CD4-positive, alpha-beta T cell treated with Interferon alpha-2 for 1 hour (primary cell): ENCODE measurements around the gene MAB21L2.

ENCODE experiments used
- DNase-seq, 2 donors: peaks; one replicate each; pipeline ENCODE4 v3.0.0-alpha.2; 2020 to 2022

The MAB21L2 gene

GRCh38 chr4:150577796-150578195 is 4.2 kb upstream of the MAB21L2 start:
- DNase-seq = no peak

DNA sequence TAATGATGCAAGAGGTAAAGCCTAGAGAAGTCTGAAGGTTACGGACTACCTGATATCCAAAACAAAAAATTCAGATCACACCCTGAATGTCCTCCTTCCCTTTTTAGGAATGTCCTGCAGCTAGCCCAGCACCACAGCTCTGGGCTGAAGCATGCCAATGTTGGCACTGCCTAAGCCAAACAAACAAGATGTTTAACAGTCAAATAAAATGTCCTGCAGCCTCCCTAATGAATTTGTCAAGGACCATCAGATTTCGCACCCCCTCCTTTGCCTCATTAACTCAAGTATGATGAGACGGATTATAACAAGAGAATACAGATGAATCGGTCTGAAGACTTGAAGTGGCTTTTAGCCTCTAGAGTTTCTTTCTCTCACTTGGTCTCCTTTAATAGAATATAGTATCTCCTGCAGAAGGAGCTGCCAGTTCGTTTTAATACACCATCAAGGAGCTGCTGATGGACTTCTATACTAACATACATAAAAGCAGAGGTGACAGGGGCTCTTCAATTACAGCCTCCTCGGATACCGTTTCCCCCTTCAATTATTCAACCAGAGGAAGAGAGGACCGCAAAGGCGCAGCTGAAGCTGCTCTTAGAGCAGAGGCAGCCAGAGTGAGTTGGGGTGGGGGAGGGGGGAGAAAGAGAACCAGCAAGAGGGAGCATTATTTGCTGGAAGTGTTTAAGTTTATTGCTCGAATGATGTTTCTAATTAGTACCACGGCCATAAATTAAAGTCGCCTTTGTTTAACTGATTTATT is 3.0 kb upstream of the MAB21L2 start:
- no peak for DNase-seq

GRCh38 chr4:150579551-150580234 is 2.3 kb upstream of the MAB21L2 start:
- DNase-seq = no peak

DNA sequence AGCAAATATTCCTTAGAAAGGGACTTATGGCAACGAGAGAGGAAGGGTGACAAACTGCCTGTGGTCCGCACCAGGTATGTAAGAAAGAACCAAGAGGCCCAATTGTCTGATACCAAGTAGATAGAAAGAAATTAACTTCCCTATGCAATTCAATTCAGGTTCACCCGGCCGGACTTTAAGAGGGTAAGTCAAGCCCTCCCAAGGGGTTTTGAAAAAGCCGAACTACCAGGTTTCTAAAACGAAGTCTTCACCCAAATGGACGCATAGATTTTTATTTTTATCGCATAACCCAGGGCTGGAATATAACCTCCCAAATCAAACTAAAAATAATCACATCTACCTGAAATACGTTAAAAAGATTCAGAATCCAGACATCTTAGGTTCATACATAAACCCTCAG is 1.6 kb upstream of the MAB21L2 start:
- no peak for DNase-seq

GRCh38 chr4:150581056-150581605 is 820 bp upstream of the MAB21L2 start:
- DNase-seq = no peak

DNA sequence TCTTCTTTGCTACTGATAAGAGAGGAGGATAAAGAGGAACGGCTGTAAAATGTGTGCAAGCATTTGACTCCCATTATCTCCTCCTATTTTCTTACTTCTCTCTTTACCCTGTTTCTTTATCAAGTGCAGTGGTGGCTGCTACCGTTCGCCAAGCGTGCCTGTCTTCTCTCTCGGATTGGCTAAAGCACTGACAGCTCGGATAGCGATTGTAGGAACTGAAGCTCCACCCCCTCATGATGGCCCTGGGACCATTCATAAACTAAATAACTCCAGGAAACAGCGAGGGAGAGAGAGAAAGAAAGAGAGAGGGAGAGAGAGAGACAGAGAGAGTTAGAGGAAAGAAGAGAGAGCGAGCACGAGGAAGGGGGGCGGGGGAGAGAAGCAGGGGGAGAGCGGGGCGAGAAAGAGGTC is 305 bp upstream of the MAB21L2 start:
- no peak for DNase-seq

- DNase-seq = no peak
Observed at GRCh38 chr4:150582873-150583286, 929 bp downstream of the MAB21L2 start.

DNA sequence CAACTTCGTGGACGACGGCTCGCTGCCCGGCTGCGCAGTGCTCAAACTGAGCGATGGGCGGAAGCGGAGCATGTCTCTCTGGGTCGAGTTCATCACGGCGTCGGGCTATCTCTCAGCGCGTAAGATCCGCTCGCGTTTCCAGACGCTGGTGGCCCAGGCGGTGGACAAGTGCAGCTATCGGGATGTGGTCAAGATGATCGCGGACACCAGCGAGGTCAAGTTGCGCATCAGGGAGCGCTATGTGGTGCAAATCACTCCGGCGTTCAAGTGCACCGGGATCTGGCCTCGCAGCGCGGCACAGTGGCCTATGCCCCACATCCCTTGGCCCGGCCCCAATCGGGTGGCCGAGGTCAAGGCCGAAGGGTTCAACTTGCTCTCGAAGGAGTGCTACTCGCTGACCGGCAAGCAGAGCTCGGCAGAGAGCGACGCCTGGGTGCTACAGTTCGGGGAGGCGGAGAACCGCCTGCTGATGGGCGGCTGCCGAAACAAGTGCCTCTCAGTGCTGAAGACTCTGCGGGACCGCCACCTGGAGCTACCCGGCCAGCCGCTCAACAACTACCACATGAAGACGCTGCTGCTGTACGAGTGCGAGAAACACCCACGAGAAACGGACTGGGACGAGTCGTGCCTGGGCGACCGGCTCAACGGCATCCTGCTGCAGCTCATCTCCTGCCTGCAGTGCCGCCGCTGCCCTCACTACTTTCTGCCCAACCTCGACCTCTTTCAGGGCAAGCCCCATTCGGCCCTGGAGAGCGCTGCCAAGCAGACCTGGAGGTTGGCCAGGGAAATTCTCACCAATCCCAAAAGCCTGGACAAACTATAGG is 1.5 kb downstream of the MAB21L2 start:
- no peak for DNase-seq

GRCh38 chr4:150584111-150584915 is 2.4 kb downstream of the MAB21L2 start:
- DNase-seq = no peak

GRCh38 chr4:150585611-150586010 is 3.7 kb downstream of the MAB21L2 start:
- no peak for DNase-seq

DNA sequence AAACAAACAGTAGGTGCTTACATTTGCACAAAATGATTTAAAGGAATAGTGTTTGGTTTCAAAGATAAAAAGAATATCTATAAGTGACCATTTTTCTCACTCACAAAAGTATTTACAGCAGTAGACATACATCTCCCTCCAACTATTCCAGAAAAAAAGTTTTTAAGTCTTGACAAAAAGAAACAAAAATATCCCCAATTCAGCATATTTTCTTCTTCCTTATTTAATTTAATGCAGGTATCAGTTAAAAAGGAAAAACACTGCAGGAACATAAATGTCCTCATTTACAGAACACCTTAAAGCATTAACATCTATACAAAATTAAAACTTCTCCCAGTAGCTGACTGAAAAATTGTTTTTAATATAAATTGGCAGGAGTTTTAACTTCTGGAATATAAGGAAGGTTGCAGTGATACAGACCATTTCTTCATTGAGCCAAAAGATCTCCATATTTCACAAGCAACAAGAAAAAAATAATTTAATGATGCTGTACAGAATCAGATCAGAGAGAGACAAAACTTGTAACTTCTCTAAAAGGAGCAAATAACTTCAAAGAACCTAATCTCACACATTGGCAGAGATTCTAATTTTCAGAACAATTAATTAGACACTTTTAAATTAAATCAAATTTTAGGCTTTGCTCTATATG is 4.3 kb downstream of the MAB21L2 start:
- no peak for DNase-seq

- DNase-seq = no peak
Observed at GRCh38 chr4:150588316-150588715, 6.4 kb downstream of the MAB21L2 start.

- DNase-seq = no peak
Observed at GRCh38 chr4:150589157-150589556, 7.2 kb downstream of the MAB21L2 start.

DNA sequence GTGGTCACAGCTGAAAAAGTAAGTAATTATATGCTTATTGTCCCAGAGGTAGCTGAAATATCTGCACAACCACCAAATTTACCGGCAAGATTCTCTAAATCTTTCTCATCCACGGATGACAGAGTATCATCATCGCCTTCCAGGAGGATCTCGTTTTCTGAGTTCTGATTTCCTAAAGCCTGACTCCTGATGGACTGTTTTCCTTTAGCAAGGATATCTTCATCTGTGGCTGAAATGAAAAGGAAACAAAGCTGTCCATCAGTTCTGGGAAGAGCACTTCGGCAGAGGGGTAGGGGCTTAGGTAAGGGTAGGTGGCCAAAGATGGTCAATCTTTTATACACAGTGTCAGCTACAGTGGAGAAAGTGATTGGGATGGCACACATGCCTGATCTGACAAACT is 8.7 kb downstream of the MAB21L2 start:
- DNase-seq = no peak

DNA sequence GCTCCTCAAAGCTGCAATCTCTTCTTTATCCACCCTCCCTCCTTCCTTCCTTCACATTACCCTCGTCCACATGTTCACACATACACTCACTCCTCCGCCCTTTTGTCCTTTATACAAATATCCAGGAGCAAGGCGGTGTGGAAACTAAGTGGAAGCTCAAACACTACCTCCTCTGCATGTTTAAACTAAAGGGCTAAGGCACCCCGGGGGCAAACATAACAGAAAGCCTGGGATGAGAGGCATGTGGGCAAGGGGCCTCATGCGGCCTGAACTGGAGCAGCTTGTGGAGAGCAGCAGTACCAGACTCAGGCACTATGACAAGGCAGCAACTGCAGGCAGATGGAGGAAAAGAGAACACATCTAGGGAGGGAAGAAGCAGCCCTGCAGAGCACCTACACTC is 9.5 kb downstream of the MAB21L2 start:
- DNase-seq = no peak

- no peak for DNase-seq
Observed at GRCh38 chr4:150591904-150592303, 10.0 kb downstream of the MAB21L2 start.

GRCh38 chr4:150593996-150594395 is 12.0 kb downstream of the MAB21L2 start:
- DNase-seq = no peak

GRCh38 chr4:150598909-150599308 is 17.0 kb downstream of the MAB21L2 start:
- no peak for DNase-seq

- no peak for DNase-seq
Observed at GRCh38 chr4:150599547-150599946, 17.6 kb downstream of the MAB21L2 start.

DNA sequence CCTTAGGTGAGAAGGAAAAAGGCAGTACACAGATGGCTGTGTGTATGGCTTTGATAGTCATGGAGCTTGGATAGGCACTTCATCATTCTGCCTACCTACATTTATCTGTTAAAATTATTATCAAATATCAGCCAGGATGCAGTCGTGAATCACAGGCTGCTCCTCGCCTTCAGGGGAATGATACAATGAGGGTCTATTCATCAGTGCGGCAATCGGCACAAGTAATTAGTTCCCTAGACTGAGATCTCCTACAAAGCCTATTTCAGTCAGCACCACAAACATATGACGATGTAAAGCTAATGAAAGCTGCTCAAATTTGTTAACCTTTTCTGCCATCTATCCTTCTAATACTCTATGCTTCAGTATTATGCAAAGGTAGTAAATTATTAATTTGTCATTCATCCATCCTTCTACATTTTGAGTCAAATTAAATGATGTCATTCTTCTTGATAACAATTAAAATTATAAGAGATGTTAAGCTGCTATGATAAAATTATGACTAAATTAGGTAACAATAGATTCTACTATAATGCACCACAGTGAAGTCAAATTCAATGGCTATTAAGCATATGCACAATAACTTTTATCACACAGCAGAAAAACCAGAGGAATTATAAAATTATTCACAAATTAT is 19.0 kb downstream of the MAB21L2 start:
- DNase-seq = no peak

GRCh38 chr4:150609131-150609530 is 27.2 kb downstream of the MAB21L2 start:
- no peak for DNase-seq
